Measurements from ENCODE around the gene RETSAT. TPM values are rescaled to one million over a fixed set of nuclear protein-coding genes. Genes with fewer than 3 reads are reported as not detected.

The RETSAT gene
- total RNA-seq, 1 donor from 2014 or later: 23.1 TPM

- Mint-ChIP-seq H3K27ac (no peak overlapping the region), H3K36me3 (ENCODE audit: insufficient read depth) (peaks cover 4% of the 10 kb centered on the region), H3K4me3 (ENCODE audit: low read depth) (no peak overlapping the region), H3K4me1 (ENCODE audit: low read depth) (peaks cover 9% of the 10 kb centered on the region), H3K9me3 (ENCODE audit: low read depth) (no peaks in the 10 kb centered on the region), H3K27me3 (no peaks in the 10 kb centered on the region)
- TF ChIP-seq CTCF (IDR thresholded peaks at IDR 0.05; ENCODE audit: unreplicated experiment): no peak
- DNase-seq (ENCODE audit: low spot score, unreplicated experiment): no peak
Measured at GRCh38 chr2:85394976-85395375, 40.6 kb upstream of the RETSAT start.

GRCh38 chr2:85394261-85394681 lies 39.9 kb upstream of the RETSAT start:
- H3K9me3 Mint-ChIP-seq (ENCODE audit: low read depth): no peaks in the 10 kb centered on the region
- H3K36me3 Mint-ChIP-seq (ENCODE audit: insufficient read depth): peaks cover 3% of the 10 kb centered on the region
- no peak for TF ChIP-seq CTCF (IDR thresholded peaks at IDR 0.05; ENCODE audit: unreplicated experiment)
- no peak for DNase-seq (ENCODE audit: low spot score, unreplicated experiment)
- H3K27me3 Mint-ChIP-seq: no peaks in the 10 kb centered on the region
- no peak overlapping the region for H3K27ac Mint-ChIP-seq
- H3K4me3 Mint-ChIP-seq (ENCODE audit: low read depth): no peak overlapping the region
- peaks cover 8% of the 10 kb centered on the region for H3K4me1 Mint-ChIP-seq (ENCODE audit: low read depth)

- H3K4me1 Mint-ChIP-seq (ENCODE audit: low read depth): peaks cover 8% of the 10 kb centered on the region
- H3K36me3 Mint-ChIP-seq (ENCODE audit: insufficient read depth): peaks cover 4% of the 10 kb centered on the region
- no peaks in the 10 kb centered on the region for H3K9me3 Mint-ChIP-seq (ENCODE audit: low read depth)
- DNase-seq (ENCODE audit: low spot score, unreplicated experiment): no peak
- no peak for TF ChIP-seq CTCF (IDR thresholded peaks at IDR 0.05; ENCODE audit: unreplicated experiment)
- no peak overlapping the region for H3K4me3 Mint-ChIP-seq (ENCODE audit: low read depth)
- H3K27me3 Mint-ChIP-seq: no peaks in the 10 kb centered on the region
- no peak overlapping the region for H3K27ac Mint-ChIP-seq
Measured at GRCh38 chr2:85393836-85394235, 39.5 kb upstream of the RETSAT start.

- Mint-ChIP-seq H3K27me3 (no peaks in the 10 kb centered on the region), H3K4me1 (ENCODE audit: low read depth) (no peaks in the 10 kb centered on the region), H3K4me3 (ENCODE audit: low read depth) (no peak overlapping the region), H3K36me3 (ENCODE audit: insufficient read depth) (peaks cover 4% of the 10 kb centered on the region), H3K9me3 (ENCODE audit: low read depth) (no peaks in the 10 kb centered on the region), H3K27ac (no peak overlapping the region)
- DNase-seq (ENCODE audit: low spot score, unreplicated experiment): peak; percentile 64
- TF ChIP-seq CTCF (IDR thresholded peaks at IDR 0.05; ENCODE audit: unreplicated experiment): peak; percentile 72
Measured at GRCh38 chr2:85390941-85391669, 36.8 kb upstream of the RETSAT start.

- no peaks in the 10 kb centered on the region for H3K4me1 Mint-ChIP-seq (ENCODE audit: low read depth)
- H3K36me3 Mint-ChIP-seq (ENCODE audit: insufficient read depth): peaks cover 8% of the 10 kb centered on the region
- no peak overlapping the region for H3K4me3 Mint-ChIP-seq (ENCODE audit: low read depth)
- no peak for DNase-seq (ENCODE audit: low spot score, unreplicated experiment)
- no peak overlapping the region for H3K27ac Mint-ChIP-seq
- TF ChIP-seq CTCF (IDR thresholded peaks at IDR 0.05; ENCODE audit: unreplicated experiment): no peak
- no peaks in the 10 kb centered on the region for H3K9me3 Mint-ChIP-seq (ENCODE audit: low read depth)
- H3K27me3 Mint-ChIP-seq: no peaks in the 10 kb centered on the region
Measured at GRCh38 chr2:85388878-85389538, 34.7 kb upstream of the RETSAT start.

Measured in progenitor cell of endocrine pancreas (in vitro differentiated cells).